Left ventricle myocardium inferior (tissue), 1 donor: ENCODE data around the gene CTSK. TPM values are rescaled to one million over a fixed set of nuclear protein-coding genes. Genes with fewer than 3 reads are reported as not detected.
A peak's percentile ranks its signal among the peaks of the same experiment; 100 is the strongest.
"Not testable (repeated sequence)": the region's sequence is repeated elsewhere in the genome, so short reads cannot be mapped to it uniquely, and the experiment has no call there.

Source experiments
- DNase-seq: peaks from one replicate; pipeline ENCODE4 v3.0.0-alpha.2; 2020
- H3K27ac ChIP-seq: fragments of 200-600 bp; replicated peaks from 2 replicates; pipeline ENCODE4 v1.8.0; 2021
- H3K27me3 ChIP-seq: fragments of 200-600 bp; 2 replicates; pipeline ENCODE4 v1.8.0; 2021; ENCODE audit warnings: low read depth
- H3K36me3 ChIP-seq: fragments of 200-600 bp; 2 replicates; pipeline ENCODE4 v1.8.0; 2021
- H3K4me1 ChIP-seq: fragments of 200-600 bp; 2 replicates; pipeline ENCODE4 v1.8.0; 2021
- H3K4me3 ChIP-seq: fragments of 200-600 bp; 2 replicates; pipeline ENCODE4 v1.8.0; 2021; ENCODE audit warnings: mild to moderate bottlenecking, moderate library complexity
- H3K9me3 ChIP-seq: fragments of 200-600 bp; replicated peaks from 2 replicates; pipeline ENCODE4 v1.8.0; 2021
- intact Hi-C: fragments of 100-400 bp; cut with micrococcal nuclease; formaldehyde crosslinking; loops from one replicate; pipeline ENCODE4 v1.11.0; 2022
- total RNA-seq: library from RNA; stranded (reverse); fragmentation: NEBNext Ultra II Directional; extraction: Animal tissue kit (Norgen Biotek cat#: 25700); gene quantifications from one replicate; pipeline ENCODE4 v1.2.1, GENCODE V29; 2021
- TF ChIP-seq, protein P1 (sequence below): fragments of 200-600 bp; IDR thresholded peaks from 2 replicates; pipeline ENCODE4 v1.8.0; 2021; ENCODE audit warnings: antibody characterized with exemption, mild to moderate bottlenecking, borderline replicate concordance
- donor health status: DM: no; HTN: yes; CAD: no; lungs with severe emphysema.

The CTSK gene
- total RNA-seq, 1 donor from 2014 or later = 8.2 TPM

DNA sequence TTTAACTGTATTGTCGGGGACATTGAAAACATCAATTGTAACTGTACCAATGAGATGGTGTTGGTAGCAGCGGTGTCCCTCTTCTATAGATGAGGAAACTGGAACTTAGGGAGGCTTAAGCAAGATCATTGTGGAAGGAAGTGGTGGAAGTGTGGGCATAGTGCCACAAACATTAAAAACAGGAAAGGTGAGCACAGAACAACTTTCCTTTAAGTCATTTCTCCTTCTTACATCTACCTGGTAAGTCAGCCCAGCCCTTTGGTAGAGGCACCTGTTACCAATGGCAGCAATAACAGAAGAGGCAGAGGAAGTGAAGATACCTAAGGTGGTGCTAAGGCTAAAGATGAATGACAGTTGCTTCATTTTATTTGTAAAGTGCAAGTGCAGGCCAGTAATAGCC, 30.5 kb downstream of the CTSK start:
- no peak overlapping the region for H3K27ac ChIP-seq
- no peaks in the 10 kb centered on the region for H3K27me3 ChIP-seq
- H3K36me3 ChIP-seq = no peaks in the 10 kb centered on the region
- H3K9me3 ChIP-seq = no peaks in the 10 kb centered on the region
- H3K4me3 ChIP-seq = no peak overlapping the region
- intact Hi-C loops = no loop called here
- no peak for DNase-seq
- TF ChIP-seq, protein P1, sequence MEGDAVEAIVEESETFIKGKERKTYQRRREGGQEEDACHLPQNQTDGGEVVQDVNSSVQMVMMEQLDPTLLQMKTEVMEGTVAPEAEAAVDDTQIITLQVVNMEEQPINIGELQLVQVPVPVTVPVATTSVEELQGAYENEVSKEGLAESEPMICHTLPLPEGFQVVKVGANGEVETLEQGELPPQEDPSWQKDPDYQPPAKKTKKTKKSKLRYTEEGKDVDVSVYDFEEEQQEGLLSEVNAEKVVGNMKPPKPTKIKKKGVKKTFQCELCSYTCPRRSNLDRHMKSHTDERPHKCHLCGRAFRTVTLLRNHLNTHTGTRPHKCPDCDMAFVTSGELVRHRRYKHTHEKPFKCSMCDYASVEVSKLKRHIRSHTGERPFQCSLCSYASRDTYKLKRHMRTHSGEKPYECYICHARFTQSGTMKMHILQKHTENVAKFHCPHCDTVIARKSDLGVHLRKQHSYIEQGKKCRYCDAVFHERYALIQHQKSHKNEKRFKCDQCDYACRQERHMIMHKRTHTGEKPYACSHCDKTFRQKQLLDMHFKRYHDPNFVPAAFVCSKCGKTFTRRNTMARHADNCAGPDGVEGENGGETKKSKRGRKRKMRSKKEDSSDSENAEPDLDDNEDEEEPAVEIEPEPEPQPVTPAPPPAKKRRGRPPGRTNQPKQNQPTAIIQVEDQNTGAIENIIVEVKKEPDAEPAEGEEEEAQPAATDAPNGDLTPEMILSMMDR = no peak
- H3K4me1 ChIP-seq = no peaks in the 10 kb centered on the region

DNA sequence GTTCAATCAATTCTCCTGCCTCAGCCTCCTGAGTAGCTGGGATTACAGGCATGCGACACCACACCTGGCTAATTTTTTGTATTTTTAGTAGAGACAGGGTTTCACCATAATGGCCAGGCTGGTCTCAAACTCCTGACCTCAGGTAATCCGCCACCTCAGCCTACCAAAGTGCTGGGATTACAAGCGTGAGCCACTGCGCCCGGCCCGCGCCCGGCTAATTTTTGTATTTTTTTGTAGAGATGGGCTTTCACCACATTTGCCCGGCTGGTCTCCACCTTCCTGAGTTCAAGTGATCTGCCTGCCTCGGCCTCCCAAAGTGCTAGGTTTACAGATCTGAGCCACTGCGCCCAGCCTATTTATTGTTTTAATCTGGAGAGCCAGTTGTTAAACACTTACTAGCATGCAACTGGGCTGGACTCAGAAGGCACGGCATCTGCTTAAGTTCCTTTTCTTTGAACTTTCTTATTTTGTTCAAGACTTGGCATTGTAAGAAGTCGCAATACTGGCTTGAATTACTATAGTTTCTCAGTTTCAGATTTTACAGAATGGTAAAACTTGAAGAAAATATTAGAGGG, 32.0 kb downstream of the CTSK start:
- DNase-seq, H3K36me3 ChIP-seq, H3K4me1 ChIP-seq, H3K9me3 ChIP-seq, H3K27me3 ChIP-seq, intact Hi-C loops, H3K4me3 ChIP-seq, H3K27ac ChIP-seq: not testable (repeated sequence)

GRCh38 chr1:150775276-150775675, 32.8 kb downstream of the CTSK start:
- Histone ChIP-seq H3K36me3 (no peaks in the 10 kb centered on the region), H3K9me3 (no peaks in the 10 kb centered on the region), H3K4me1 (no peaks in the 10 kb centered on the region), H3K27ac (no peak overlapping the region), H3K27me3 (no peaks in the 10 kb centered on the region), H3K4me3 (no peak overlapping the region)
- no peak for DNase-seq
- TF ChIP-seq, protein P1 = no peak
- intact Hi-C loops = no loop called here

DNA sequence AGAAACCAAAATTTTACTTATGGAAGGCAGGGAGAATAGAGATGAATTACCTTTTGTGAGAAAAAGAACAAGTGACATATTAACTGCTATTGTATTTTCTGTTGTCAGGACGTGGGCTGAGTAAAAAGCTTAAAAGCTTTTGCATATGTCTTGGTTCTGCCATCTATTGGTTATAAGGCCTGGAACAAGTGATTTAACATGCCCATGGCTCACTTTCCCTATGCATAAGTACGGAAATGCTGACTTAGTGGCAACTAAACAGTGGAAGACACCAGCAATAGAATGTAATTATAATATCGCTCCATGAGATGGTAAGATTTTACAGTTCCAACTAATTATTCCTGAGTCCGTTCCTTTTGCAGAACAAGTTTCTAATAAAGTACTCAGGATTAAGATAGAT, 35.7 kb downstream of the CTSK start:
- Histone ChIP-seq H3K9me3 (no peaks in the 10 kb centered on the region), H3K4me3 (no peak overlapping the region), H3K36me3 (no peaks in the 10 kb centered on the region), H3K4me1 (no peaks in the 10 kb centered on the region), H3K27ac (no peak overlapping the region), H3K27me3 (no peaks in the 10 kb centered on the region)
- intact Hi-C loops = no loop called here
- TF ChIP-seq, protein P1 = no peak
- no peak for DNase-seq

DNA sequence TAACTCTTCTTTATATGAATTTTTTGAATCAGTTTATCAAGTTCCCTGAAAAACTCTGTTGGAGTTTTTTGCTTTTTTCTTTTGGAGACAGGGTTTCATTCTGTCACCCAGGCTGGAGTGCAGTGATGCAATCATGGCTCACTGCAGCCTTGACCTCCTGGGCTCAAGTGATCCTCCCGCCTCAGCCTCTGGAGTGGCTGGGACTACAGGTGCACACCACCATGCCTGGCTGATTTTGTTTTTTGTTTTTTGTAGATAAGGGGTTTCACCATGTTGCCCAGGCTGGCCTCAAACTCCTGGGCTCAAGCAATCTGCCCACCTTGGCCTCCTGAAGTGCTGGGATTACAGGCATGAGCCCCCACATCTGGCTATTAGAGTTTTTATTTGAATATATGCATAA, 40.4 kb downstream of the CTSK start:
- H3K9me3 ChIP-seq, DNase-seq, H3K4me1 ChIP-seq, H3K27me3 ChIP-seq, H3K36me3 ChIP-seq, intact Hi-C loops, H3K27ac ChIP-seq, H3K4me3 ChIP-seq: not testable (repeated sequence)

- H3K4me1 ChIP-seq, H3K9me3 ChIP-seq, H3K36me3 ChIP-seq, intact Hi-C loops, H3K27me3 ChIP-seq, DNase-seq: not testable (repeated sequence)
- peak overlapping the region; percentile 55 for H3K4me3 ChIP-seq
- peak overlapping the region; percentile 69 for H3K27ac ChIP-seq
Measured at GRCh38 chr1:150765977-150766301, 42.1 kb downstream of the CTSK start.

DNA sequence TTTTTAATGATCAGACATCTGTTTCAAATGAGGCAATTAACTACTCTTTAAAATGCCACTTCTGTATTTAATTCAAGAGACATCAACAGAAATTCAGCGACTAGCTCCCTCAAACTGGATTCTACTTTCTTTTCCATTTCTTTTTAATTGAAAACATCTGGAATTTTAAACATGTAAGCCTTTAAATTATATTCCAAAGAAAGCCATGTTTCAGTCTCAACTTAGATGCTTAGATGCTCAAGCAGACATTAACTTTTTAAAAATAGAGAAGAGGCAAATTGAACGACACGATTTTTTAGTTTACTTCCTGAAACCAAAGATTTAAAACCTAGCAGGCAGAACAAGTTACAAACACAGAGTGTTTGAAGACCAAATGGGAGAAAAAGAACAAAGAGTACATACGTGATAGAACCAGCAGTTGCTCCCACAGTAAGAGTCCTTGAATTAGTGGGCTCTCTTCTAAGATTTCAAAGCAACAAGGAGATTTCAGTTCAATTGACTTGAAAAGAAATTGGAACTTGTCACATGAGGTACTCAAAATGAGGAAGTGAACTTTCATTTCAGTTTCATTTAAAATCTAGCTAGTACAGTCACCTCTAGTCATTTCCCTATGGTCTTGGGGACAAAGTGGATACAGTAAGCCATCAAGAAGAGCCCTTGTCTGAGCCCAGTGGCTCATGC, 42.6 kb downstream of the CTSK start, which contains the start of gene CTSS:
TSS of gene CTSS (minus strand) at position 483 of the 681 bp plus-strand sequence. CDS start 1,015 bp downstream, outside the sequence.
- H3K4me1 ChIP-seq = peaks cover 8% of the 10 kb centered on the region
- intact Hi-C loops = no loop called here
- peak within 1 kb of the TSS; percentile 55 for H3K4me3 ChIP-seq
- no peaks in the 10 kb centered on the region for H3K36me3 ChIP-seq
- H3K9me3 ChIP-seq = no peaks in the 10 kb centered on the region
- DNase-seq = no peak
- peak within 1 kb of the TSS; percentile 69 for H3K27ac ChIP-seq
- TF ChIP-seq, protein P1 = no peak
- no peaks in the 10 kb centered on the region for H3K27me3 ChIP-seq
